Stimulated activated CD4-positive, alpha-beta T cell treated with anti-CD3 and anti-CD28 coated beads, Interleukin-15, amount 100 ng/mL, for 1 hour (primary cell): ENCODE data around the gene SPTSSA.
"Not testable (repeated sequence)": the region's sequence is repeated elsewhere in the genome, so short reads cannot be mapped to it uniquely, and the experiment has no call there.

Experiments
- DNase-seq, 2 donors: peaks; one replicate each; pipeline ENCODE4 v3.0.0-alpha.2; 2020; ENCODE audit warnings: low read depth in 1 of 2, low spot score in 1 of 2

Gene SPTSSA

DNA sequence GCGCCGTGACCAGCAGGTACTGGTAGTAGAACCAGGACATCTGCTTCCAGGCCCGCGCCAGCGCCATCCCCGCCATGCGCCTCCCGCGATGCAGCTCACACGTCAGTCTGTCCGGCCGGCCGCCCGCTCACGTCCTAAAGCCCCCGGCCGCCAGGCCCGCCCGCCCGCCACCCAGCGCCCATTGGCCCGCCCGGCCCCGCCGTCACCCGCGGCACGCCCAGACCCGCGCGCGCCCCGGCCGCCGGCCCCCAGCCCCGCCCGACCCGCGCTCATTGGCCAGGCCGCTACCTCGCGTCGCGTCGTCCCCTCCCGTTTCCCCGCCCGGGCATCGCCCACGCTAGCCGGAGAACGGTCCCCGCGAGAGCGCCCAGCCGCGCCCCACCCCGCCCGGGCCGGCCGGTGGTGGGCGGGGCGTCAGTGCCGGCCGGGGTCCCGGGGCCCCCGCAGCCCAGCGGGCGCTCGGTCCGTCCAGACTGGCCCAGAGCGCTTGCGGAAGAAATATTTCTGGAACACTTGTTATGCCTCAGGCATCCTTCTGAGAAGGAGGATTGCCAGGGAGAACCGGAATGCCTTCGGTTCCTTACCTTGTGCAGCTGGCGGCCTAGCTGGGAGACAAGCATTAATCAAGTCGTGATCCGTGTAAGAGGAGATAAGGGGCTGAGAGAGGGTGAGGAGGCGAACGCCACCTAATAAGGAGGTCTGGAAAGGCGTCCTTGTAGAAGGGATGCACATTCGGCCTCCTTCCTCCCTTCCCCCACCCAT lies at the start of gene SPTSSA:
Gene SPTSSA, minus strand, starts transcription at position 109 of the 762 bp plus-strand sequence. Its CDS starts 33 bp downstream, at position 76.
- DNase-seq, result peak; percentile 74 to 82

GRCh38 chr14:34507884-34508283 lies 45.8 kb upstream of the SPTSSA start:
- no peak for DNase-seq

DNA sequence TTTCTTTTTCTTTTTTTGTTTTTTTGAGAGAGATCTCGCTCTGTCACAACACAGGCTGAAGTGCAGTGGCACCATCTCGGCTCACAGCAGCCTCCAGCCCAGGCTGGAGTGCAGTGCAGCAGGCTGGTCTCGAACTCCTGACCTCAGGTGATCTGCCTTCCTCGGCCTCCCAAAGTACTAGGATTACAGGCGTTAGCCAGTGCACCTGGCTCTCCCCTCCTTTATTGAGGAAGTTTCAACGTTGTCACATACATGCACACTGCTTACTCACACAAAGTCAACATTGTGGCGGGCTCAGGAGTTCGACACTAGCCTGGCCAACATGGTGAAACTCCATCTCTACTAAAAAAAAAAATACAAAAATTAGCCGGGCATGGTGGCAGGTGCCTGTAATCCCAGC lies 45.4 kb upstream of the SPTSSA start:
- no peak for DNase-seq

- not testable (repeated sequence) for DNase-seq
These were observed 43.1 kb upstream of the SPTSSA start for GRCh38 chr14:34505124-34505491.

GRCh38 chr14:34504027-34504426 lies 42.0 kb upstream of the SPTSSA start:
- not testable (repeated sequence) for DNase-seq

DNA sequence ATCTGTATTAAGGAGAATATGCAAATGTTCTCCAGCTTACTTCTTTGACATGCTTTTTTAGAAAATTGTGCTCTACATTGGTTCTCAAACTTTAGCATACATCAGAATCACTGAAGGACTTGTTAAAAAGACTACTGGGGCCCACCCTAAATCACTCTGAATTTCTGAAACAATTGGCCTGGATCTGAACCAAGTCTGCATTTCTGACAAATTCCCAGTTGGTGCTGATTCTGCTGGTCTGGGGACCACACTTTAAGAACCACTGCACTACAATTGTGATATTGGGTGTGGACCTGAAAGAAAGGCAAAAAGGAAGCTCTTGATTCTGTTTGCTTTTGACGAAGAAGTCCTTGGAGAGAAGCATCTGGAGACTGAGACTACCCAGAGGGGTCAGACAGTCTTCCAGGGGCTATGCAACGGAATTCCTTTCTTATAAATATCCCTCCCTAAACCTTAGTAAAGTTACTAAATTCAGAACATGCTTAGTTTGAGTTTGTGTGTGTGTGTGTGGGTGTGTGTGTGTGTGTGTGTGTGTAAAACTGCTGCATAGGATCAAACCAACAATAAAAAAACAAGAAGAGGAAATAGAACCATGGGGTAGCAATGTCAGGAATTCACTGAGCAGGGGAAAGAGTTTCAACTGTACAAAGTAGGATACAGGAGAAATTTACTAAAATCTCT lies 40.6 kb upstream of the SPTSSA start:
- DNase-seq, result no peak

- no peak for DNase-seq
These were observed 40.0 kb upstream of the SPTSSA start for GRCh38 chr14:34502001-34502400.

- DNase-seq, result no peak
These were observed 39.1 kb upstream of the SPTSSA start for GRCh38 chr14:34501004-34501580.

DNA sequence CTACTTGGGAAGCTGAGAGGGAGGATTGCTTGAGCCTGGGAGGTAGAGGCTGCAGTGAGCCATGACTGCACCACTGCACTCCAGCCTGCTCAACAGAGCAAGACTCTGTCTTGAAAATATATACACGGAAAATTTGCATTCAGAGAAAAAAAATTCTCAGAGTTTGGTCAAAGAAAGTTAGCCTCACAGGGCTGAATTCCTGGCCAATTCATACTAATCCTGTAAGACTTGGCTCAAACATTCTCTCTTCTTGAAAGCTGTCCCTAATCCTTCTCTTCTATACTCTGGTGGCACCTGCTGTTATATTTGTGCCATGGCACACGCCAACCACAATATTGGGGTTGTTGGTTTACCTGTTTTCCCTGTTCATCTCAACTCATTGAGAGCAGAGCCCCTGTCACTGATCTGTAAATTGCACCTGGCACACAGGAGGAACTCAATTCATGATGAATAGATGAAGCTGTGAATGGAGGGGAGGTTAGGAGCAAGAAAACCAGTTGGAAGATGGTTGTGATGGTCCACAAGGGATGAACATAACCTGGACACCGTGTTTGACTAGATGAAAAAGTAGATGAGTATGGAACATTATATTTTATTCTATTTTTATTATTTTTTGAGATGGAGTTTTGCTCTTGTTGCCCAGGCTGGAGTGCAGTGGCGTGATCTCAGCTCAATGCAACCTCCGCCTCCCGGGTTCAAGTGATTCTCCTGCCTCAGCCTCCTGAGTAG lies 36.8 kb upstream of the SPTSSA start:
- DNase-seq, result no peak

DNA sequence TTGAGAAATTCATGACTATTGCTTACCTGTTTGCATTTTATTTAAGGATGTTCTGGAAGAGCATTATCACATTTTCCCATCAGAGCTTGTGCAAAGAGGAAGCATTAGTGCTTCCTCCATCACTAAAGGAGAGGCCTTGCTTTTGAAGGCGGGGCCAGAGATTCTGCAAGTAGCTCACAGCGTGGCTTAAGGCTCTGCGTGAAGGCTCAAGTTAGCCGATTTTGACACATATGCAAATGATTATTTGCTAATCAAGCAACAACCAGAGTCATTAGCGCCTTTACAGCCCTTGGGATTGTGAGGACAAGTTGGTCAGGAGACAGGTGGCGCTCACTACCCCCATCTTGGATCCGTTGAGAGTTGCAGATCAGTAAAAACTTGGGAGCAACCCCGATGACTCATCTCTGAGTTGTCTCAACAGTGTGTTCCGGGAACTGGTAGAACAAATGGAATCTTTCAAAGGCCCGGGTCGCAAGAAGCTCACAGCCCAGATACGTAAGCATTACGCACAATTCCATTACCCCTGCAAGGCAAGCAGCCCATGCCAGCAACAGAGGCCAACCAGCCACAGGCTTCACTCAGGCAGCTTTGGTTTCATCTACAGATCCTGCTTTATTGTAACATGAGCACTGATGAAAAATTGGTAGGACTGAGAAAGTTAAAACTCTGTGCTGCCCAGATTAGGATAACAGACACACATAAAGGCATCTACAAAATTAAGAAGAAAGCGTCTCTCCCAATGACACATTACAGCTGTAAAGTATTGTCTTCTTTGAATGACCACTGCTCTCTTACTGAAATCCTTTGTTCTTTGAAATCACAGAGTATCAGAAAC lies 34.9 kb upstream of the SPTSSA start:
- no peak for DNase-seq

DNA sequence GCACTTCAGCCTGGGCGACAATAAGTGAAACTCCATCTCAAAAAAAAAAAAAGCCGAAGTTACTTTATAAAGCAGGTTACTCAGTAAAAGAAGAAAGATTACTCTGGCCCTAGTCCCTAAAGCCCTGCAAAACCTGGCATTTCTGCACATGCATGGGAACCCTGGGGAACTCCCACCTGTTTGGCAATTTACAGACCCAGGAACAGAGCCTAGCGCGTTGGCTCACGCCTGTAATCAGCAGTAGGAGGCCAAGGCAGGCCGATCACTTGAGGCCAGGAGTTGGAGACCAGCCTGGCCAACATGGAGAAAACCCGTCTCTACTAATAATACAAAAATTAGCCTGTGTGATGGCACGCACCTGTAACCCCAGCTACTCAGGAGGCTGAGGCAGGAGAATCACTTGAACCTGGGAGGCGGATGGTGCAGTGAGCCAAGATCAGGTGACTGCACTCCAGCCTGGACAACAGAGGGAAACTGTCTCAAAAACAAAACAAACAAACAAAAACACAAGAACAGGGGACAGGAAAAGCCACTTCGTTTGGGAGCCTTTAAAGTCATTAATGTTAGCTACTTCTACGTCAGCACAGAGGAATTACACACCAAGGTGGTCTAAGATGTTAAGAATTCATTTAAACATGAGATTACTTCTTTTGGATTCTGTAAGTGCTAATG lies 34.1 kb upstream of the SPTSSA start:
- DNase-seq, result no peak

- DNase-seq, result no peak
These were observed 27.3 kb upstream of the SPTSSA start for GRCh38 chr14:34489324-34489723.

- no peak for DNase-seq
These were observed 26.5 kb upstream of the SPTSSA start for GRCh38 chr14:34488528-34488927.

GRCh38 chr14:34484726-34485125 lies 22.7 kb upstream of the SPTSSA start:
- no peak for DNase-seq

GRCh38 chr14:34482463-34482862 lies 20.4 kb upstream of the SPTSSA start:
- DNase-seq, result no peak

DNA sequence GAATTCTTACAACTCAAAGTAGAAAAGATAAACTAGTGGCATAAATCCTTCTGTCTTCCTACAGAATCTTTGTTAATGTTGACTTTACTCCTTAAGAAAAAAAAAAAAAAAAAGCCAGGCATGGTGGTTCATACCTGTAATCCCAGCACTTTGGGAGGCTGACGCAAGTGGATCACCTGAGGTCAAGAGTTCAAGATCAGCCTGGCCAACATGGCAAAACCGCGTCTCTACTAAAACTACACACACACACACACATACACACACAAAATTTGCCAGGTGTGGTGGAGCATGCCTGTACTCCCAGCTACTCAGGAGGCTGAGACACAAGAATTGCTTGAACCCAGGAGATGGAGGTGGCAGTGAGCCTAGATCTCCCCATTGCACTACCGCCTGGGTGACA lies 17.7 kb upstream of the SPTSSA start:
- DNase-seq, result no peak

DNA sequence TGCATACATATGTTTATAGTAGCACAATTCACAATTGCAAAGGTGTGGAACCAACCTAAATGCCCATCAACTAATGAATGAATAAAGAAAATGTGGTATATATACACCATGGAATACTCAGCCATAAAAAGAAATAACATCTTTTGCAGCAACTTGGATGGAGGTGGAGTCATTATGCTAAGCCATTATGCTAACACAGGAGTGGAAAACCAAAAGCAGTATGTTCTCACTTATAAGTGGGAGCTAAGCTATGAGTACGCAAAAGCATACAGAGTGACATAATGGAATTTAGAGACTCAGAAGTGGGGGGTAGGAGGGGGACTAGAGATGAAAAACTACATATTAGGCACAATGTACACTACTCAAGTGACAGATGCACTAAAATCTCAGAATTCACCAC lies 16.2 kb upstream of the SPTSSA start:
- no peak for DNase-seq

GRCh38 chr14:34476036-34476435 lies 14.0 kb upstream of the SPTSSA start:
- DNase-seq, result not testable (repeated sequence)

GRCh38 chr14:34475163-34475562 lies 13.1 kb upstream of the SPTSSA start:
- no peak for DNase-seq

GRCh38 chr14:34474187-34474679 lies 12.2 kb upstream of the SPTSSA start:
- DNase-seq, result no peak
